Spleen (tissue), 11 donors: ENCODE measurements around the gene IGFBP7. TPM values are rescaled to one million over a fixed set of nuclear protein-coding genes. Genes with fewer than 3 reads are reported as not detected.

Experiments
- DNase-seq: peaks from one replicate; pipeline ENCODE4 v3.0.0-alpha.2; 2020
- H3K27ac ChIP-seq, 8 donors: fragments of 200-600 bp; sonication (generic) in 7 of 8; 1 replicate in 4 of 8; 2 replicates in 4 of 8; pipeline versions ENCODE4 v1.5.0 to v1.8.0; 2016 to 2021; ENCODE audit warnings: inconsistent platforms in 4 of 8, mild to moderate bottlenecking in 4 of 8, moderate library complexity in 1 of 8
- H3K27me3 ChIP-seq, 7 donors: fragments of 200-600 bp; sonication (generic) in 6 of 7; replicated peaks in 1 of 7; 1 replicate in 4 of 7; 2 replicates in 3 of 7; pipeline versions ENCODE4 v1.5.0 to v1.8.0; 2016 to 2021; ENCODE audit warnings: inconsistent platforms in 3 of 7, mild to moderate bottlenecking in 1 of 7
- H3K36me3 ChIP-seq, 6 donors: fragments of 200-600 bp; sonication (generic) in 5 of 6; 1 replicate in 4 of 6; 2 replicates in 2 of 6; pipeline versions ENCODE4 v1.5.0 to v1.8.0; 2016 to 2021; ENCODE audit warnings: inconsistent platforms in 2 of 6
- H3K4me1 ChIP-seq, 6 donors: fragments of 200-600 bp; sonication (generic) in 5 of 6; 1 replicate in 3 of 6; 2 replicates in 3 of 6; pipeline versions ENCODE4 v1.5.0 to v1.8.0; 2016 to 2021; ENCODE audit warnings: inconsistent platforms in 3 of 6
- H3K4me3 ChIP-seq, 8 donors: fragments of 200-600 bp; sonication (generic) in 7 of 8; 1 replicate in 4 of 8; 2 replicates in 4 of 8; pipeline versions ENCODE4 v1.5.0 to v1.8.0; 2016 to 2021; ENCODE audit warnings: inconsistent platforms in 4 of 8, mild to moderate bottlenecking in 4 of 8, moderate library complexity in 2 of 8
- H3K9me3 ChIP-seq, 8 donors: fragments of 200-600 bp; sonication (generic) in 7 of 8; 1 replicate in 4 of 8; 2 replicates in 4 of 8; pipeline versions ENCODE4 v1.5.0 to v1.8.0; 2016 to 2021; ENCODE audit warnings: inconsistent platforms in 4 of 8
- CTCF ChIP-seq, 11 experiments: fragments of 200-600 bp in 7 of 11; fragments of 450-650 bp in 4 of 11; sonication (generic) in 4 of 11; IDR thresholded peaks in 8 of 11; conservative IDR thresholded peaks in 3 of 11; 1 replicate in 7 of 11; 2 replicates in 4 of 11; pipeline versions ENCODE4 v1.4.0 to v1.8.0; 2016 to 2021; ENCODE audit warnings: antibody characterized with exemption in 11 of 11, inconsistent platforms in 4 of 11, mild to moderate bottlenecking in 1 of 11
- POLR2A ChIP-seq, 3 donors: fragments of 450-650 bp; IDR thresholded peaks; one replicate each; pipeline ENCODE4 v1.5.1; 2017; ENCODE audit warnings: antibody characterized with exemption in 3 of 3, mild to moderate bottlenecking in 1 of 3
- POLR2AphosphoS5 ChIP-seq, 3 donors: sonication (generic); formaldehyde crosslinking; IDR thresholded peaks; one replicate each; pipeline ENCODE4 v1.5.1; 2017; ENCODE audit warnings: antibody characterized with exemption in 3 of 3
- WGBS, 5 donors: extraction: QIAGEN DNeasy Blood & Tissue Kit in 3 of 5; methylation state at CpG; one replicate each; pipeline versions ENCODE4 v1.1.5 to v1.1.7; 2013 to 2018; 5-methylcytosine and 5-hydroxymethylcytosine counted together
- intact Hi-C: fragments of 100-400 bp; cut with DNase I; formaldehyde crosslinking; loops from one replicate; pipeline ENCODE4 v1.15.0; 2023; ENCODE audit warnings: low total_unique reads
- polyA plus RNA-seq, 3 donors: library from polyadenylated mRNA; stranded (reverse); fragments of 200-250 nt; gene quantifications; one replicate each; pipeline ENCODE4 v1.2.1, GENCODE V29; 2013
- total RNA-seq, 7 donors: library from RNA; depleted of rRNA in 3 of 7; stranded (reverse); fragments of >200 nt in 3 of 7; fragmentation: NEBNext Ultra II Directional in 4 of 7; extraction: Animal tissue kit (Norgen Biotek cat#: 25700) in 4 of 7; gene quantifications; one replicate each; pipeline versions ENCODE4 v1.1.0 to v1.2.1, GENCODE V29; 2016 to 2021
- donor health status: healthy with polysubstance abuse.
- donor health status: DM: no; HTN: no; CAD: no; lungs with moderate emphysema.
- donor health status: DM: no; HTN: no; CAD: no.
- donor health status: Bipolar disorder and iron deficiency.
- donor health status: healthy.
- donor health status: DM: no; HTN: no; CAD: no.
- donor health status: DM: yes; HTN: yes; CAD: no.

The IGFBP7 gene
- total and polyA plus RNA-seq, 10 donors, result 127 to 947 (median 578) TPM

- Histone ChIP-seq H3K27ac (no peak overlapping the region), H3K27me3 (peaks cover 0 to 5% (median 0%) of the 10 kb centered on the region in 7 donors), H3K9me3 (no peaks in the 10 kb centered on the region), H3K4me3 (no peak overlapping the region), H3K36me3 (no peaks in the 10 kb centered on the region), H3K4me1 (peaks cover 0 to 12% (median 2%) of the 10 kb centered on the region in 6 donors)
- intact Hi-C loops, result no loop called here
- DNase-seq, result no peak
- 13 to 22% (median 17%) methylated on average over 4 of the region's 4 CpGs for WGBS, 5 donors
- no peak for TF ChIP-seq POLR2AphosphoS5 (IDR thresholded peaks at IDR 0.05)
- TF ChIP-seq POLR2A (IDR thresholded peaks at IDR 0.05), result no peak
- TF ChIP-seq CTCF (IDR thresholded peaks at IDR 0.05 in 8 of 11, conservative IDR thresholded peaks at IDR 0.05 in 3 of 11), result no peak
Observed at GRCh38 chr4:57154191-57154590, 44.0 kb upstream of the IGFBP7 start.

- Histone ChIP-seq H3K4me3 (no peak overlapping the region), H3K36me3 (no peaks in the 10 kb centered on the region), H3K4me1 (peaks cover 0 to 12% (median 2%) of the 10 kb centered on the region in 6 donors), H3K27ac (no peak overlapping the region), H3K9me3 (no peaks in the 10 kb centered on the region), H3K27me3 (peaks cover 0 to 5% (median 0%) of the 10 kb centered on the region in 7 donors)
- DNase-seq, result no peak
- intact Hi-C loops, result no loop called here
- 87 to 94% (median 93%) methylated on average over 3 of the region's 3 CpGs for WGBS, 5 donors
- TF ChIP-seq POLR2AphosphoS5 (IDR thresholded peaks at IDR 0.05), result no peak
- TF ChIP-seq POLR2A (IDR thresholded peaks at IDR 0.05), result no peak
- TF ChIP-seq CTCF (IDR thresholded peaks at IDR 0.05 in 8 of 11, conservative IDR thresholded peaks at IDR 0.05 in 3 of 11), result no peak
Observed at GRCh38 chr4:57153207-57153606, 43.0 kb upstream of the IGFBP7 start.

- intact Hi-C loops, result no loop called here
Observed at GRCh38 chr4:57151481-57151880, 41.3 kb upstream of the IGFBP7 start.

GRCh38 chr4:57149833-57150232, 39.6 kb upstream of the IGFBP7 start:
- Histone ChIP-seq H3K36me3 (no peaks in the 10 kb centered on the region), H3K27ac (no peak overlapping the region), H3K4me1 (peaks cover 0 to 9% (median 2%) of the 10 kb centered on the region in 6 donors), H3K4me3 (no peak overlapping the region), H3K9me3 (no peaks in the 10 kb centered on the region), H3K27me3 (peaks cover 0 to 4% (median 0%) of the 10 kb centered on the region in 7 donors)
- intact Hi-C loops, result no loop called here
- 79 to 91% (median 85%) methylated on average over 2 of the region's 2 CpGs for WGBS, 5 donors
- DNase-seq, result no peak
- no peak for TF ChIP-seq CTCF (IDR thresholded peaks at IDR 0.05 in 8 of 11, conservative IDR thresholded peaks at IDR 0.05 in 3 of 11)
- no peak for TF ChIP-seq POLR2AphosphoS5 (IDR thresholded peaks at IDR 0.05)
- no peak for TF ChIP-seq POLR2A (IDR thresholded peaks at IDR 0.05)

More at GRCh38 chr4:57151481-57151880, 41.3 kb upstream of the IGFBP7 start:
- 81 to 89% (median 87%) methylated on average over 8 of the region's 8 CpGs for WGBS, 5 donors
- H3K27me3 ChIP-seq, result peaks cover 0 to 5% (median 0%) of the 10 kb centered on the region in 7 donors
- H3K36me3 ChIP-seq, result no peaks in the 10 kb centered on the region
- no peak for TF ChIP-seq POLR2A (IDR thresholded peaks at IDR 0.05)
- TF ChIP-seq CTCF (IDR thresholded peaks at IDR 0.05 in 8 of 11, conservative IDR thresholded peaks at IDR 0.05 in 3 of 11), result no peak
- no peak for TF ChIP-seq POLR2AphosphoS5 (IDR thresholded peaks at IDR 0.05)
- H3K4me1 ChIP-seq, result peaks cover 0 to 12% (median 2%) of the 10 kb centered on the region in 6 donors
- DNase-seq, result no peak
- H3K4me3 ChIP-seq, result no peak overlapping the region
- no peaks in the 10 kb centered on the region for H3K9me3 ChIP-seq
- no peak overlapping the region for H3K27ac ChIP-seq
